Heart right ventricle (tissue), 16 donors: Measurements from ENCODE around the gene CARMIL1. TPM values are rescaled to one million over a fixed set of nuclear protein-coding genes. Genes with fewer than 3 reads are reported as not detected.

Experiments
- ATAC-seq, 8 donors: fragments of 200-7000 bp; cut with Tn5 transposase; one replicate each; pipeline ENCODE4 v1.9.1; 2020; ENCODE audit warnings: mild to moderate bottlenecking in 8 of 8, moderate library complexity in 8 of 8, moderate number of reproducible peaks in 1 of 8
- DNase-seq, 2 donors: peaks; one replicate each; pipeline ENCODE4 v3.0.0-alpha.2; 2020
- H3K27ac ChIP-seq, 10 donors: fragments of 200-600 bp; sonication (generic) in 2 of 10; one replicate each; pipeline versions ENCODE4 v1.5.0 to v1.8.0; 2020 to 2022; ENCODE audit warnings: mild to moderate bottlenecking in 3 of 10
- H3K27me3 ChIP-seq, 7 donors: fragments of 200-600 bp; one replicate each; pipeline ENCODE4 v1.8.0; 2021 to 2022; ENCODE audit warnings: mild to moderate bottlenecking in 2 of 7
- H3K36me3 ChIP-seq, 9 donors: fragments of 200-600 bp; sonication (generic) in 1 of 9; one replicate each; pipeline versions ENCODE4 v1.5.0 to v1.8.0; 2020 to 2022; ENCODE audit warnings: mild to moderate bottlenecking in 2 of 9
- H3K4me1 ChIP-seq, 9 donors: fragments of 200-600 bp; sonication (generic) in 1 of 9; one replicate each; pipeline versions ENCODE4 v1.5.0 to v1.8.0; 2020 to 2022; ENCODE audit warnings: mild to moderate bottlenecking in 4 of 9
- H3K4me3 ChIP-seq, 10 donors: fragments of 200-600 bp; sonication (generic) in 2 of 10; one replicate each; pipeline versions ENCODE4 v1.5.0 to v1.8.0; 2020 to 2022; ENCODE audit warnings: mild to moderate bottlenecking in 7 of 10, moderate library complexity in 2 of 10
- H3K9me3 ChIP-seq, 11 donors: fragments of 200-600 bp in 10 of 11; sonication (generic) in 2 of 11; one replicate each; pipeline versions ENCODE4 v1.5.0 to v1.8.0; 2013 to 2022; ENCODE audit warnings: mild to moderate bottlenecking in 2 of 11, control low read depth in 1 of 11, moderate library complexity in 1 of 11
- CTCF ChIP-seq, 9 donors: fragments of 200-600 bp; sonication (generic) in 2 of 9; IDR thresholded peaks; one replicate each; pipeline versions ENCODE4 v1.5.0 to v1.8.0; 2021 to 2022; ENCODE audit warnings: antibody characterized with exemption in 9 of 9, mild to moderate bottlenecking in 5 of 9, moderate library complexity in 1 of 9
- WGBS, 2 donors: extraction: QIAGEN DNeasy Blood & Tissue Kit; methylation state at CpG; one replicate each; pipeline ENCODE4 v1.1.7; 2013; ENCODE audit warnings: inconsistent platforms in 1 of 2; 5-methylcytosine and 5-hydroxymethylcytosine counted together
- intact Hi-C, 10 donors: fragments of 100-400 bp; cut with DNase I; formaldehyde crosslinking; loops; one replicate each; pipeline versions ENCODE4 v1.11.1 to v1.14.2; 2022
- polyA plus RNA-seq, 2 donors: library from polyadenylated mRNA; stranded (reverse); fragments of 200-250 nt; gene quantifications; one replicate each; pipeline ENCODE4 v1.2.3, GENCODE V29; 2013
- total RNA-seq, 10 donors: library from RNA; stranded (reverse); fragmentation: NEBNext Ultra II Directional in 3 of 10; extraction: Animal tissue kit (Norgen Biotek cat#: 25700) in 3 of 10; gene quantifications; one replicate each; pipeline versions ENCODE4 v1.2.1 to v1.2.4, GENCODE V29; 2021 to 2023
- donor health status: Arrhythmogenic right ventricular cardiomyopathy.
- donor health status: ischemic (EF 13 %, LVEDD 7.1; RV severe dilation, severe dysfunction).
- donor health status: healthy with polysubstance abuse.
- donor health status: DM: no; HTN: yes; CAD: no.
- donor health status: DM: no; HTN: no; CAD: no.
- donor health status: ischemic (EF 25% LVEDD 6.9; RV normal size, moderate dysfunction).
- donor health status: ischemic (EF 25% LVEDD 5.7; RV mildly dilated, moderate dysfunction).
- donor health status: healthy.
- donor health status: DM: yes; HTN: yes; CAD: no.
- donor health status: Ischemic cardiomyopathy.
- donor health status: ischemic (EF 35%, LVEDD 5.7; RV mildly dilated, moderate dysfunction).
- donor health status: nonischemic (EF 11% LVEDD 7.7; RV severe dilation, severe dysfunction).
- donor health status: DM: yes; HTN: yes; CAD: no.
- donor health status: PGD.
- donor health status: ischemic (EF 29% LVEDD 5.4; RV normal size, mild dysfunction).
- donor health status: nonischemic (EF 23%, LVEDD 6.1; RV moderate dilation, normal function).

Gene CARMIL1
- total and polyA plus RNA-seq, 12 donors, result 1.2 to 10.3 (median 4.1) TPM

DNA sequence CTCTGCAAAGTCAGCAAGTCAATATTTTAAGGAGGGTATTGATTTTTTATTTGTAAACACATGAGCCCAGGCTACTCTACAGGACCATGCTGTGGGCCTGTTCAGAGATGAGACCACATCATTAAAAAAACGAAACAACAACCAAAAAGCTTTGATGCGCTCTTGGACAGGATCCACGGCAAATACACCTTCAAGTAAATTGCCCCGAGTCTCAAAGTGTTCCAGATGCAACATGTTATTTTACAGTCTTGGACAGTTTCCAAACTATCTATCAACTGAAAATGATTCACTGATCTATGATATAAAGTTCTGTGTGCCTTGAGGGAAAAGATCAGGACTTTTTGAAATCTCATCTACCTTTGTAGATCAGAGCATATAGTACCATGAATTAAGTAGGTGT lies 25.8 kb upstream of the CARMIL1 start:
- intact Hi-C loops, result no loop called here
- H3K36me3 ChIP-seq, result no peaks in the 10 kb centered on the region
- 79 to 80% methylated on average over 4 of the region's 4 CpGs for WGBS, 2 donors
- peaks cover 0 to 4% (median 0%) of the 10 kb centered on the region in 9 donors for H3K4me1 ChIP-seq
- no peak overlapping the region for H3K27ac ChIP-seq
- ATAC-seq, result no peak
- no peaks in the 10 kb centered on the region for H3K27me3 ChIP-seq
- no peak overlapping the region for H3K4me3 ChIP-seq
- no peak for TF ChIP-seq CTCF (IDR thresholded peaks at IDR 0.05)
- no peak for DNase-seq
- no peaks in the 10 kb centered on the region for H3K9me3 ChIP-seq

- ATAC-seq (no peak), DNase-seq (no peak)
- no peak overlapping the region for H3K27ac ChIP-seq
- no peaks in the 10 kb centered on the region for H3K36me3 ChIP-seq
- H3K27me3 ChIP-seq, result no peaks in the 10 kb centered on the region
- no peaks in the 10 kb centered on the region for H3K9me3 ChIP-seq
- H3K4me1 ChIP-seq, result peaks cover 0 to 4% (median 0%) of the 10 kb centered on the region in 9 donors
- H3K4me3 ChIP-seq, result no peak overlapping the region
- no peak for TF ChIP-seq CTCF (IDR thresholded peaks at IDR 0.05)
- 85 to 92% methylated on average over 7 of the region's 7 CpGs for WGBS, 2 donors
- intact Hi-C loops, result no loop called here
Measured at GRCh38 chr6:25254671-25255070, 24.5 kb upstream of the CARMIL1 start.

DNA sequence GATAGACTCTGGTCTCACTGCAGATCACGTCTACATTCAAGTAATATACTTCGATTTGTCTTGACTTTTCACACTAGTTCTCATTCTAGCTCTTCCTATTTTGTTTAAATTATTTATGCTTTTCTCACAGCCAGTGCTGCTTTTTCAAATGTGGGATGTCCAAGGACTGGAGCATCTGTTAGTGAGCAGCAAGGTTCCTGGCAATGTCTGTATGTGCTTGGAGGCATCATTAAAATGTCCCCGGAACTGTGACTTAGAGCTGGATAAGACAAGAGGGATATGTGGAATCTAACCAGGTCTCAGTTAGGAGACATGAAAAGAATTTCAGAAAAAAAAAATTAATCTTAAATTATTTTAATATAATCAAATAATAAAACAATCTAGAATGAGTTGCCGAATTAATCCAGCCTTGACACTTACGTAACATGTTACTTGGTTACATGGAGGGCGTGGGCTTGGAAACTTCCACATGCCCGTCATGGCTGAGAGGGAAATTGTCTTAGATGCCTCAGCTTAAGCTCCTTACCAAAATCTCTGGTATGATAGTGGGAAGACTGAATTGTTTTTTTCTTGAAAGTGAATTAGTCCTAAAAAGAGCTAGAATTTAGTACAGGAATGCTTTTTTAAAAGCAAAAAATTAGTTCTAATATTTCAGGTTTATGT lies 21.4 kb upstream of the CARMIL1 start:
- no peak for TF ChIP-seq CTCF (IDR thresholded peaks at IDR 0.05)
- H3K4me3 ChIP-seq, result no peak overlapping the region
- H3K27me3 ChIP-seq, result no peaks in the 10 kb centered on the region
- H3K4me1 ChIP-seq, result peaks cover 0 to 4% (median 0%) of the 10 kb centered on the region in 9 donors
- 73 to 76% methylated on average over 7 of the region's 7 CpGs for WGBS, 2 donors
- H3K9me3 ChIP-seq, result no peaks in the 10 kb centered on the region
- H3K27ac ChIP-seq, result no peak overlapping the region
- intact Hi-C loops, result no loop called here
- peak in 1 of 8 donors; percentile 29 for ATAC-seq
- no peaks in the 10 kb centered on the region for H3K36me3 ChIP-seq
- no peak for DNase-seq

GRCh38 chr6:25259756-25260155 lies 19.4 kb upstream of the CARMIL1 start:
- 94% methylated on average over 4 of the region's 4 CpGs for WGBS, 2 donors
- intact Hi-C loops, result loop anchor here in 3 of 10 donors (10.0 kb wide), 2 partner anchors 335 to 345 kb away; no protein-coding TSS in a partner anchor
- no peak for TF ChIP-seq CTCF (IDR thresholded peaks at IDR 0.05)

More at GRCh38 chr6:25259756-25260155, 19.4 kb upstream of the CARMIL1 start:
- H3K36me3 ChIP-seq, result no peaks in the 10 kb centered on the region
- no peak for ATAC-seq
- DNase-seq, result no peak
- H3K9me3 ChIP-seq, result no peaks in the 10 kb centered on the region
- H3K27me3 ChIP-seq, result no peaks in the 10 kb centered on the region
- no peak overlapping the region for H3K27ac ChIP-seq
- H3K4me3 ChIP-seq, result no peak overlapping the region
- no peaks in the 10 kb centered on the region for H3K4me1 ChIP-seq
